GM18873 (cell line): ENCODE data around the gene GPR78.
"Not testable (repeated sequence)": the region's sequence is repeated elsewhere in the genome, so short reads cannot be mapped to it uniquely, and the experiment has no call there.

Experiments
- ATAC-seq: cut with Tn5 transposase; IDR thresholded peaks from one replicate; pipeline ENCODE4 v1.9.1; 2021; ENCODE audit warnings: mild to moderate bottlenecking, moderate library complexity, moderate number of reproducible peaks; ENCODE audit not compliant: unreplicated experiment, low FRiP score

GPR78 gene

GRCh38 chr4:8560265-8561047 is 19.7 kb upstream of the GPR78 start:
- ATAC-seq = no peak

DNA sequence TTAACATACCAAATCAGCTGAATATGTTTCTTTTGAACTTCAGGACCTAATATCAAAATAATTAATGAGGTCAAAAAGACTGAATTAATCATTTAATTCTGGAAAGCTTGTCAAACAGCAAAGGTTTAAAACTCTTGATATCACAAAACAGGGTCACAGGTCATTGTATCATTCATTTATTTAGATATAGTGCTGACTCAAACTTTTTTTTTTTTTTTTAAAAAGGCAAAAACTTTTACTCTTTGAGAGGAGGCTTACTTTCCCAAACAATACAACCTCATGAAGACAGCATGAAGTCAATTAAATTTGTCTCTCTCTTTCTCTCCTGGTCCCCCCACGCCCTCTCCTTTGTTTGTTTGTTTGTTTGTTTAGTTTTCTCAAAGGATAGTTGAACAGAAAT is 15.6 kb upstream of the GPR78 start:
- ATAC-seq = no peak

DNA sequence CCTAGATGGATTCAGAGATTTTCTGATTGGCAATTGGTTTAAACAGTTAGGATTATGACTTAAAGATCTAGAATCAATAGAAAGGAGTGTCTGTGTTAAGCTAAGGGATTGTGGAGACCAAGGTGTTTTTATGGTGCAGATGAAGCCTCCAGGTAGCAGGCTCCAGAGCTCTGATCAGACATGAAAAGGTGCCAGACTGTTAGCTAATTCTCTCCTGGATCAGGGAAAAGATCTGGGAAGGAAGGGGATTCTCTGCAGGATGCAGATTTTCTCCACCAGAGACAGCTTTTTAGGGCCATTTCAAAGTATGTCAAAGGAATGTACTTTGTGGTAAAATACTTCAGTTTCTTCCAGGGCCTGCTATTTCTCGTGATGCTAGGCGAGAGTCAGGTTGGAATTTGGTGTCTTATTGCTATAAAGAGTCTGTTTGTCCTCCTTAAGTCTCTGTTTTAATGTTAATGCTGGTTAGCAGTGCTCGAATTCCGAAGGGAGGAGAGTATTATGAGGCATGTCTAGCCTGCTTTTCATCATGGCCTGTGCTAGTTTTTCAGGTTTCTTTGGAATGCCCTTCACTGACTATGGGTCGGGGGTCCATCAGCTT is 12.0 kb upstream of the GPR78 start:
- ATAC-seq = no peak

DNA sequence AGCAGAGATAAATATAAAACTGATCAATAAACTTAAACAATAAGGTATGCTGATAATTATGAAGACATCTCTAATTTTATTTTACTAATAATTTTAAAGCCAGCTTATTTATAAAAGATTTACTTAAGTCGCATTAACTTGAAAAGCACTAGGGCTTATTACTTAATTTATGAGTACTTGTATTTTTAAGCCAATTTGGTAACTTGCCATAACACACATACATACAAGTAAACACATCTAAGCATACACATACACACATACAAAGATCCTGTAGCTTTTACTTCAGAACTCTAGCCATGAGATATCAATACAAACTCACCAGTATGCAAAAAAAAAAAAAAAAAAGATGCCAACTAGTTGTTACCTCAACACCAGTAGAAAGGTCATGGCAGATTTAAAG is 10.0 kb upstream of the GPR78 start:
- no peak for ATAC-seq

GRCh38 chr4:8571702-8572685 is 8.2 kb upstream of the GPR78 start:
- no peak for ATAC-seq

- ATAC-seq = no peak
Measured at GRCh38 chr4:8573266-8573665, 6.9 kb upstream of the GPR78 start.

DNA sequence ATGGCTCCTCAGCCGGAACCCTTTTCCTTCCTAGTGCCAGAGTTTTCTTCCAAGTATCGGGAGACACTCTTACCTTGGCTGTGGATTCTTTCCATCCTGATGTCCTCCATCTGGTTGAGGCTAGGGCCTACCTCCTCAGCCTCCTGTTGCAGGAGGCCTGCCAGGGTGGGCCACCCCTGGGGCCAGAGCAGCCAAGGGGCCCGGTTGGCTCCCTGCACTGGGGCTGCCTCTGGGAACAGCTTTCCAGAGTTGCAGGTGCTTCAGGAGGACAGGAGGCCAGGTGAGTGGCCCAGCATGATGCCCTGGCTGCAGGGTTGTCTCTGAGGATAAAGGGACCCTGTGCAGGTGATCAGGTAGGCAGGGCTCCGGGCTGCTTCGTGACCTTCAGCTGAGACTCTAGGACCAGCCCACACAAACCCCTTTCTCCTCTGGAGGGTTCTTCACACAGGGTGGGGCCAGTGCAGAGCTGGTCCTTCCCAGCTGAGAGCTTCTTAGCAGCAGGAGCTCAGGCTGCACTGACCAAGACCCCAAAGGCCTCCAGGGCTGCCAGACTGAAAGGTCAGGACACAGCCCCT is 5.3 kb upstream of the GPR78 start:
- ATAC-seq = no peak

DNA sequence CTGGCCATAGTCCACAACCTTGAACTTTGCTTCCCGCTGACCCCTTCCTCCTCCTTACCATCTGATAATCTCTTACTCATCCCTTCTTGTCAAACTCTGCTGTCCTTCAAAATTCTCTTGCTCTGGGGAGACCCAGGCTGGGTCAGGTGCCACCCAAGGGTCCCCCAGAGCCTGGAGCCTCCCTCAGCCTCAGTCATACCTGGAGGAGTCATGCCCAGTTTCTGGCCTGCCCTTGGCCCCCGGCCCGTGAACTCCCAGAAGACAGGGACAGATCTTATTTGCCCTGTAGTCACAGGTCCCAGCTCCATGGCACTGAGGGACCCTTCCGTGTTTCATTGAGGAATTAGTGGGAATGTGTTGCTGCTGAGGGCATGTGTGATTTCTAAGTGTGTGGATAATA is 4.7 kb upstream of the GPR78 start:
- no peak for ATAC-seq

DNA sequence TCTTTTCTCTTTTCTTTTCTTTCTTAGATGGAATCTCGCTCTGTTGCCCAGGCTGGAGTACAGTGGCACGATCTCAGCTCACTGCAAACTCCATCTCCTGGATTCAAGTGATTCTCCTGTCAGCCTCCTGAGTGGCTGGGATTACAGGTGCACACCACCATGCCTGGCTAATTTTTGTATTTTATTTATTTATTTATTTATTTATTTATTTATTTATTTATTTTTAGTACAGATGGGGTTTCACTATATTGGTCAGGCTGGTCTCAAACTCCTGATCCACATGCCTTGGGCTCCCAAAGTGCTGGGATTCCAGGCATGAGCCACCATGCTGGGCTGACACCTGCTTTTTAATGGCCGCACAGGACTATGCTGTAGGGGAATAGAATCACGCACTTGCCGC is 3.6 kb upstream of the GPR78 start:
- ATAC-seq = not testable (repeated sequence)

- no peak for ATAC-seq
Measured at GRCh38 chr4:8577046-8577445, 3.1 kb upstream of the GPR78 start.

DNA sequence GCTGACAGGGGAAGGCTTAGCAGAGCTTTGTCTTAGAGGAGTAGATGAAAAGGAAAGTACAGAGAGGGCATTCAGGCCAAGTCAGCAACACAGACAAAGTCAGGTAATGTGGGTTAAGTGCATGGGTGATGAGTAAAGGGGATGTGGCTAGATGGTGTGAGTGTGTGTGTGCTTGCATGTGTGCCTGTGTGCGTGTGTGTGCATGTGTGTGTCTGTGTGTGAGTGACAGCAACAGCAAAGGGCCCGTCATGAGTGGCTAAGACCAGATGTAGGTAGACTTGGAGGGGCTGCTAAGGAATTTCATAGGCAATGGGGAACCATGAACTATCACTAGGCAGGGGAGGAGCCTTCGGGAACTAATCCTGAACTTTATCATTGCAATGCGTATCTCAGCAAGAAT is 2.2 kb upstream of the GPR78 start:
- ATAC-seq = no peak

DNA sequence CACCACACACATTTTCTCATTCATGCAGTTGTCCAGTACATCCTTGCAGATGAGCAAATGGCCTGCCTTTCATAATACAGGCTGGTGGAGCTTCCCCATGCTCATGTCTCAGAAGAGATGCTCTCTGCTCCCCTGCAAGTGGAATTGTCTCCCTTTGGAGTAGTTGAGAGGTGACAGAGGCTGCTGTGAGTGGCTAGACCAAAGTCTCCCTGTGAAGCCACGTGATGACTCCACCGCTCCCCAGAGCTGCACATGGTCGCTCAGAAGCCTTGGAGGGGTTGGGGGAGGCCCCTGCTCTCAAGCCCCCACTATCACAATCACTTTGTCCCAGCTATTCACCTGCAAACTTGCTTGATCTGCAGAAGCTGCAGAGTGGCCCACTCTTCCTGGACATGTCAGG is 1.5 kb upstream of the GPR78 start:
- ATAC-seq = no peak

DNA sequence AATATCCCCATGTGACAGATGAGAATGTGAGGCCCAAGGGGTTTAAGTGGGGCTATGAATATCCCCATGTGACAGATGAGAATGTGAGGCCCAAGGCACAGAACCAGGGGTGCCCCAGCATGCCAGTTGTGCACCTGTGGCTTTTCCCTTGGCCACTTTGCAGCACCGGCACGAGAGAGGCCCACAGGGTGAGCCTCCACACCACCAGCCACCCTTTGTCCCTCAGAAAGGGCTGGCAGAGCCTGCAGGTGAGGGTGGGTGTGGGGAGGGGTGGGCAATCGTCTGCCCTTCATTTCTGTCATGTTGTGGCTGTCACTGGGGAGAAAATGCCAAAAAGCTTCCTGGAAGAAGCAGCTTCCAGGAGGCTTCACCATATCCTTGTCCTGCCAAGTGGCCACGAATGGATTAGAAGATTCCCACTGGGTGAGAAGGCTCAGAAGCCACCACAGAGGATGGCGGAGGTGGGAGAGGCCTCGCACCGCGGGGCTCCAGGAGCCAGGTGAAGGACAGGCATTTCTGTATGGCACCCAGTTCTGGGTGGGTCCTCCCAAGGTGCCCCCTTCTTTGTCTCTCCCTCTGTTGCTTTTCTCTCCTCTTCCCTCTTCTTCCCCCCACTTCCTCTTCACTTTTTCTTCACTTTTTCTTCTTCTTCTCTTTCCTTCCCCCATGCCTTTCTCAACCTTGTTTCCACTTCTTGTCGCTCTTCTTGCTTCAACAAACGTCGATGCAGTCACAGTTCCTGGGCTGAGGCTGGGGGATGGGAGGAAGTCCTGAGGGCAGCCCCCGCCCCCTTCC is 469 bp upstream of the GPR78 start:
- no peak for ATAC-seq

- no peak for ATAC-seq
Measured at GRCh38 chr4:8581094-8581861, 1.1 kb downstream of the GPR78 start.

GRCh38 chr4:8582016-8582415 is 1.8 kb downstream of the GPR78 start:
- ATAC-seq = no peak

DNA sequence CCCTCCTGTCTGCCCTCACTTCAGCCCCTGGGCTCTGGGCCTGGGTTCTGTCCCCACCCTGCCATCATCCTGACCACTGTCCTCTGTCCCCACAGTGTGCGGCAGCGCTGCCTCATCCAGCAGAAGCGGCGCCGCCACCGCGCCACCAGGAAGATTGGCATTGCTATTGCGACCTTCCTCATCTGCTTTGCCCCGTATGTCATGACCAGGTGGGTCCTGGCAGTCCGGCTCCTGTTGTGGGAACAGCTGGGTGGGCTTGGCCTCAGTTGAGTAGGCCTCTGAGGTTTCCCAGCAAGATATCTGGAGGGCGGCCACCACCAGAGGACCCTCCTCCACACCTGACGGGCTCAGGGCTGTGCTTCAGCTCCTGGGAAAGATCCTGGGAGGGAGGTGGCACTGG is 2.2 kb downstream of the GPR78 start:
- ATAC-seq = no peak

- no peak for ATAC-seq
Measured at GRCh38 chr4:8582941-8583654, 2.9 kb downstream of the GPR78 start.

GRCh38 chr4:8583655-8584025 is 3.4 kb downstream of the GPR78 start:
- no peak for ATAC-seq

DNA sequence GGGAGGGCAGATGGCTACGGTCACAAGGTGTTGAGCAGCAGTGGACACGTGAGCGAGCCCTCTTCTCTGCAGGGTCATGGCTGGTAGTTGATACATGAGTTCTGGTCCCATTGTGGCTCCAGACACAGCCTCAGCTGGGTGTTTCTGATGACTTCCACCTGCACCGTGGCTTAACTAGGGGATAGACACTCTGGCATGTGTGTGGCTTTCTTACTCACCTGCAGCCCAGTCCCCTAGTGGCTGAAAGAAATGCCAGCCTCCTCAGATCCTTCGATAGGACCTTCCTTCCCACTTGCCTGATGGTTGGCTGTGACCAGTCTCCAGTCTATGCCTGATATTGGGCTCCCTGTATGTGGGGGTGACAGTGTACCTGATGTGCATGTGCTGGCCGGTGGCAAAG is 5.0 kb downstream of the GPR78 start:
- ATAC-seq = no peak
